ENCODE results near the gene XG.
"Not testable (repeated sequence)": the region's sequence is repeated elsewhere in the genome, so short reads cannot be mapped to it uniquely, and the experiment has no call there.

XG gene

GRCh38 chrX:2811271-2811670, 59.4 kb downstream of the XG start:
- Histone ChIP-seq H3K27me3 (ENCODE audit: low read depth, low read length) (no peaks in the 10 kb centered on the region), H2AFZ (ENCODE audit: low read depth, low read length) (no peak overlapping the region), H3K4me1 (ENCODE audit: low read length) (no peaks in the 10 kb centered on the region), H3K9ac (ENCODE audit: low read length) (no peak overlapping the region), H3K4me3 (ENCODE audit: low read length) (no peak overlapping the region), H3K79me2 (ENCODE audit: low read length) (no peaks in the 10 kb centered on the region), H3K27ac (ENCODE audit: low read length) (no peak overlapping the region), H4K20me1 (ENCODE audit: insufficient read depth, low read length) (no peaks in the 10 kb centered on the region), H3K36me3 (replicated peaks; ENCODE audit: low read depth, low read length) (no peaks in the 10 kb centered on the region), H3K9me3 (ENCODE audit: insufficient read depth, low read length) (no peaks in the 10 kb centered on the region), H3K4me2 (ENCODE audit: low read length) (no peak overlapping the region)
- no peak for TF ChIP-seq EZH2phosphoT487 (IDR thresholded peaks at IDR 0.05; ENCODE audit: low read depth)
- TF ChIP-seq CTCF (IDR thresholded peaks at IDR 0.05; ENCODE audit: low read depth, low read length) = no peak

- Histone ChIP-seq H3K4me3 (ENCODE audit: low read length) (peak overlapping the region; percentile 68), H2AFZ (ENCODE audit: low read depth, low read length) (peak overlapping the region; percentile 89), H3K9ac (ENCODE audit: low read length) (peak overlapping the region; percentile 37), H3K4me2 (ENCODE audit: low read length) (peak overlapping the region; percentile 66)
- not testable (repeated sequence) for H3K4me1 ChIP-seq (ENCODE audit: low read length); H3K27ac ChIP-seq (ENCODE audit: low read length); H3K79me2 ChIP-seq (ENCODE audit: low read length); H3K9me3 ChIP-seq (ENCODE audit: insufficient read depth, low read length); H4K20me1 ChIP-seq (ENCODE audit: insufficient read depth, low read length); H3K36me3 ChIP-seq (replicated peaks; ENCODE audit: low read depth, low read length); H3K27me3 ChIP-seq (ENCODE audit: low read depth, low read length)
- TF ChIP-seq CTCF (IDR thresholded peaks at IDR 0.05; ENCODE audit: low read depth, low read length) = peak; percentile 50
Measured at GRCh38 chrX:2812161-2812907, 60.5 kb downstream of the XG start.

- H3K27ac ChIP-seq (ENCODE audit: low read length) = no peak overlapping the region
- no peaks in the 10 kb centered on the region for H3K9me3 ChIP-seq (ENCODE audit: insufficient read depth, low read length)
- H2AFZ ChIP-seq (ENCODE audit: low read depth, low read length) = no peak overlapping the region
- H3K9ac ChIP-seq (ENCODE audit: low read length) = no peak overlapping the region
- no peaks in the 10 kb centered on the region for H4K20me1 ChIP-seq (ENCODE audit: insufficient read depth, low read length)
- H3K4me1 ChIP-seq (ENCODE audit: low read length) = no peaks in the 10 kb centered on the region
- no peaks in the 10 kb centered on the region for H3K27me3 ChIP-seq (ENCODE audit: low read depth, low read length)
- no peak overlapping the region for H3K4me2 ChIP-seq (ENCODE audit: low read length)
- TF ChIP-seq CTCF (IDR thresholded peaks at IDR 0.05; ENCODE audit: low read depth, low read length) (no peak), EZH2phosphoT487 (IDR thresholded peaks at IDR 0.05; ENCODE audit: low read depth) (no peak)
- H3K4me3 ChIP-seq (ENCODE audit: low read length) = no peak overlapping the region
- no peaks in the 10 kb centered on the region for H3K79me2 ChIP-seq (ENCODE audit: low read length)
- H3K36me3 ChIP-seq (replicated peaks; ENCODE audit: low read depth, low read length) = no peaks in the 10 kb centered on the region
Measured at GRCh38 chrX:2817036-2817435, 65.2 kb downstream of the XG start.

- Histone ChIP-seq H2AFZ (ENCODE audit: low read depth, low read length) (no peak overlapping the region), H3K9ac (ENCODE audit: low read length) (no peak overlapping the region), H3K9me3 (ENCODE audit: insufficient read depth, low read length) (no peaks in the 10 kb centered on the region)
Measured at GRCh38 chrX:2819345-2820135, 67.7 kb downstream of the XG start.

More at GRCh38 chrX:2819345-2820135, 67.7 kb downstream of the XG start:
- no peaks in the 10 kb centered on the region for H3K4me1 ChIP-seq (ENCODE audit: low read length)
- TF ChIP-seq EZH2phosphoT487 (IDR thresholded peaks at IDR 0.05; ENCODE audit: low read depth) (no peak), CTCF (IDR thresholded peaks at IDR 0.05; ENCODE audit: low read depth, low read length) (peak; percentile 47)
- H3K79me2 ChIP-seq (ENCODE audit: low read length) = no peaks in the 10 kb centered on the region
- H3K27me3 ChIP-seq (ENCODE audit: low read depth, low read length) = no peaks in the 10 kb centered on the region
- no peaks in the 10 kb centered on the region for H4K20me1 ChIP-seq (ENCODE audit: insufficient read depth, low read length)
- H3K27ac ChIP-seq (ENCODE audit: low read length) = no peak overlapping the region
- peak overlapping the region; percentile 50 for H3K4me2 ChIP-seq (ENCODE audit: low read length)
- no peaks in the 10 kb centered on the region for H3K36me3 ChIP-seq (replicated peaks; ENCODE audit: low read depth, low read length)
- no peak overlapping the region for H3K4me3 ChIP-seq (ENCODE audit: low read length)

Data from OCI-LY3 (cell line).